HG02943 (cell line): ENCODE measurements around the gene AOPEP.

Experiments used
- ATAC-seq: cut with Tn5 transposase; IDR thresholded peaks from one replicate; pipeline ENCODE4 v1.9.1; 2021; ENCODE audit warnings: mild to moderate bottlenecking, low read depth, moderate library complexity; ENCODE audit not compliant: unreplicated experiment

Gene AOPEP

DNA sequence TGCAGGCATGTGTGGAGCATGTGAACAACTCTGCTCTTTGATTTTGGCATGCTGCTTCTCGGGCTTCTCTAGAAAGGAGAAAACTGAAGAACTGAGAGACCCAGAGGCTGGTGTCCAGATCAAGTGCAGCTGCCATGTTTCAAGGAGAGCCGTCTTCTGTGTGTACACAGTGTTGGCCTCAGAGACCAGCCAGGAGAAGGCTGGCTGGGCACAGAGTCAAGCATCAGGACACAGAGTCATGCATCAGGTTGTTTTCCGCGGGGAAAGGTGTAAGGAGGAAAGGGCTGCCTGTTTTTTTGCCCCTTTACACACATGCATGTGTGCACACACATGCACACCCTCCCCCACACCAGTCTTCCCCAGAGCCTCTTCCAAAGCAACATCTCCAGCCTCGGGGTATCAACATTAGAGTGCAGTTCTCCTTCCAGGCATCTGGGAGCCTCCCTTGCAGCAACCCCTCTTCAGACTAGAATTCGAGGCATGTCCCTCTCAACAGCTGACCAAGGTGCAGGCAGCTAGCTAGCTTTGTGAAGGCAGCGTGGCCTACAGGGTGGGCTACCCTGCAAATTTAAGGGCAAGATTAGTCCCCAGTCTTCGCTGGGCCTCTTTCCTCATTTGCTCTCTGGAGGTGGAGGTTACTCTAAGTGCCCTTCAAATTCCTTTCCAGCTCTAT, 180.9 kb downstream of the AOPEP start:
- ATAC-seq: no peak

DNA sequence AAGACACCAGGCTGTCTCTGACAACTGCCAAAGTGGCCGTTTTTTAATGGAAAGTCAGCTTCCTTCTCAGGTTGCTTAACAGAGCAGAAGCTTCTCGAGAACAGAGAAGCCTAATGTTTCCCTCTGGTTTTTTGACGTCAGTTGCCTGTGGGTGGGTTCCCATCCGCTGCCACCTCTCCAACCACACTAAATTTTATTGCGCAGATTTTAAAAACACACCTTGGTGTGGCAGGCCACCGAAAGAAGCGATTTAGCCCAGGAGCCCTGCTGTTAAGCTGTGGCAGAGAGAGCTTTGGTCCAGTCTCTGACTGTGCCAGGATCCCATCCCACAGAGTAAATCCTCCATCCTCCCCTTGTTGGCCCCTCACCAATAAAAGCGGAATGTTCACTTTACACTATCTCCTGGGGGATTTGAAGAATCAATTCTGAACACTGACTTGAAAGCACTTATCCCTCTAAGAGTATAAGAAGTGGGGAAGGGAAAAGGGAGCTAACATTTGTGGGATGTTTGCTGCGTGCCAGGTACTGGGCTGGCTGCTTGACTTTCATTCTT, 181.6 kb downstream of the AOPEP start:
- ATAC-seq: no peak

DNA sequence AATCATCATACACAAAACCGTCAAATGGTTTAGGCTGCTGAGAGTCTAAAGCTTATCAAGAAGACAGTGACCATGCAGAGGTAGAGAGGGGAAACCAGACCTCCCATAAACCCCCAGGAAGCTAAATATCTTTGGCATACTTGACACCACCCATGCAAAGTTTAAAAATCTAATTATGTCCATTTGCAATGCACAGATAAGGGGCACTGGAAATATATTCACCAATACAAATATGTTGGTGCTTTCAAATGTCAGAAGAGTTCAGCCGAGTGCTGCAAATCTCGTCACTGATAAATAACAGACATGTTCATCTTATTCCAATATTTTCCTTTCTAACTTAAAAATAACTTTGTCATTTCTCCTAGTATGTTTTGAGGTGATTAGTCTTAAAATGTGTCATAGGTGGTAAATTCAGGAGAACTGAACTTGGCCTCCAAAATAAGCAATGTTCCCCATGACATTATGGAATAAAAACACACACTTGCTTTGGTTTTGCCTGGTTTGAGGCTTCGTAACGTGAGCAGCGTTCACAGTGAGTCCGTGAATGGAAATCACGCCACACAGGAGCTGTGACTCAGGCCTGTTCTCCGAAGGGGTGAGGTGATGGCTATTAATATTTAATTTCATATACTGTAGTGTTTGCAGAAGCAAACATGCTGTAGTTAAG, 182.2 kb downstream of the AOPEP start:
- ATAC-seq: no peak

DNA sequence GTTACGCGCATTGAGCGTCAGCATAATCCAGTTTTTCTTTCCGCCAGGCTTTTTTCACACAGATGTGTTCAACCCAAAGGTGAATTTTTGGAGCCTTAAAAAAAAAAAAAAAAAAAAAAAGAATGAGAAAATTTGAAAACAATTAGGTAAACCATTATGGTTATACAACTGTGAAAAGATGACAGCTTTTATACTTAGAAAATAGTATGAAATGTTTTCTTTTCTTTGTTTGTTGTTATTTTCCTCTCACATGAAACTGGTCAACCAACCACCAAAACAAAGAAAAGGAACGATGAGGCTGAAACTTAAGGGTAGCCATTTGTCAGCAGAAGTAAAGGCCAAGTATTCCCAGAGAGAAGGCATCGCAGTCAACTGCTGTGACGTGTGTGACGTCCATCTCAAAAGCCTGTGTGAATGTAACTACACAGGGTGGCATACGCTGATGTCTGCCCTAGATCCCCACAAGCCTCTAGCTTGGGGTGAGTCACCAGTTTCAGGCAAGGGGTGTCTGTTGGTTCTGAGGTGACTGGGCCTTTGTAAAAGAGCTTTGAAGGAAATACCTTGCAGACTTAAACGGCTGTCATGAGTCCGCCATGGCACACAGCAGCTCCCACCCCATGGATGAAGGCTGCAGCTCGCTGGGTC, 182.9 kb downstream of the AOPEP start:
- no peak for ATAC-seq

DNA sequence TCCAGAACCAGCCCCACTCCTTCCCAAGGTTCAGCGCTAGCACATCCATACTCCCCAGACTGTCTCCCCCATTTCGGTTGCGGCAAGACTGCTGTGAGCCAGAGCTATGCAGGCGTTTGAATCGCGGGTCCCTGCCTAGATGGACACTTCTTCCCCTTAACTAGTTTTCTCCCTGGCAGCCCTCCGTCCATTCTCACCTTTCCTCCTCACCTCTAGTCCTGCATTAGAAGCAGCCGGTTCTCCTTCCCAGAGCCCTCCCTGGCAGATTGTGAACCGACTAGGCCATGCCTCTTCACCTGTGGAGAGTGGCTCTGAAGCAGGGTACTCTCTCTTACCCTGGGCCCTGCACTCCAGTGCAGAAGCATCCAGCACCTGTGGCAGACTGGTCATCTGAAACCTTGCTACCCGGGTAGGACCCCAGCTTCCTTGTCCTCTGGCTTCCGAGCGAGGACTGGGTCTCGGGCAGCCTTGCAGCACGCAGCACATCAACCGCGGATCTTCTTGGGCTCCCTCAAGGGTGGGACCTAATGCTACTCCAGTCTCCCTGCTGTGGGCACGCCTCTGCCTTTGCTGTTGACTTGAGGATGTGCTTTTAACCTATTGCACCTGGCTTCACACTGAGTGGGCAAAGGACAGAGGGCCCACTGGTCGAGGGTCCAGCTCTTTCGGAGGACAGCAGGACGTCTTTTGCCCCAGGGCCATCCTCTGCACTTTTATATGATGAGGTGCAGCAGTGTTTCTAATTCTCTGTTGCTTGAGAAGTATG, 183.6 kb downstream of the AOPEP start:
- ATAC-seq: no peak

- no peak for ATAC-seq
Measured at GRCh38 chr9:94911211-94911610, 184.7 kb downstream of the AOPEP start.

DNA sequence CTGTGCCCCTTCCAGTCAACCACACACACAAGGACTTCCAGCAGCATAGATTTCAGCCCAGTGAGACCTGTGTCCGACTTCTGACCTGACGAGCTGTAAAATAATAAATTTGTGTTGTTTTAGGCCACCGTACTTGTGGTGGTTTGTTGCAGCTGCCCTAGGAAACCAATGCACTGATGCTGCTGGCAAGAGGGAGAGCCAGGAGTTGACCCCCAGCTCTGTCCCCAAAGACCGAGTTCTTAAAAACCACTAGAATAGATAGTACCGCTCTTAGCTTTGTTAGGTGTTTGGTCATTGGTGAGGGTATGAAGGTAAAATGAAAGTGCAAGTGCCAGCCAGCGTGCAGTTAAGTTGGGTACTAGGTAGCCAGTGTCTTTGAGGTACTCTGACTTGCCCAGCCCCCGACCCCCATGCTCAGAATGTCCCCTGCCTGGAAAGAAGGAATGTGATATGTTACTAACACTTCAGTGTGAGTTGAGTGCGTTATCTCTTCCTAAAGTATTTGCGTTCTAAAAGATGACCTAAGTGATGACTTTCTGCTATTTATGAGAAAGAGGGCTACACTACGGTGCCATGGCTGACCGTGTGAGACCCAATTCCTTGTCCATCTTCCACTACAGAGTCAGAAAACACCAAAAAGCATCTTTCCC, 185.6 kb downstream of the AOPEP start:
- ATAC-seq: no peak

DNA sequence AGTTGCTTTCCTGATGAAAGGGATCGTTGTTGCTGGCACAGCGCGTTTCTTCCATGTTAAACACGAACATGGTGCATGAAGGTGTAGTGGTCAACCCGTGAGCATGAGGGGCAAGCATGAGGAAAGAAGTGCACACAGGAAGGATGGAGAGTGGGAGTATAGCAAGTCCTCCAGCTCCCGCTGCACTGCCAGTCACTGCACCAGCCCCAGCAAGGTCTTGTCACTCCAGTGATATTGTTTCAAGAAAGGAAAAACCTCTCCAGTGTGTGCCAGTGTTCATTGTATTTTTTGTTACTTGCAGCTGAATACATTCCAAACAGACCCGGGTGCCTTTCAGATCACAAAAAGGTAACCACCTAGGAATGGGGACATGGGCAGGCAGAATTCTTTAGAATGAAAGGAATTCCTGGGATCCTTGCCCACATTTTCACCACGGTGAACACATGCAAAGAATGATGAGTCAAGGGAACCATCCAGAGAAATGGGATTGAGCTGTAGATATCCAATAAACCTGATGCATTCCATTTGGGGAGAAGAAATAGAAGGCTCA, 186.3 kb downstream of the AOPEP start:
- no peak for ATAC-seq

DNA sequence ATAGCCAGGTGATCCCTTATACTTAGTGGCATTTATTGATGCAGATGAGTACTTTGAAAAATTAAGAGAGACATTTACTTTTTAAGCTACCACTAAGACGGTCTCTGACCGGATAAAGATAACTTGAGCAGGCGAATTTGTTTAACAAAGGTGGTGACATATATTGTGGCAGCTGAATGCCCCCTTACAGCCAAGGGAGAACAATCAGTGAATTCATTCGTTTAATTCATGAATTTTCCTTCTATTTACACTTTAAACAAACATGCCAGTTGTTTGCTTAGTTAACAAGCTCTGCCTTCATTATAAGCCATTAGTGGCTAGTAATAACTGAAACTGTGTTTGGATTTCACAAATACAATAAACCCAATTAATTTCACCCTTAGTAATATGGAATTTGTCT, 187.1 kb downstream of the AOPEP start:
- no peak for ATAC-seq

GRCh38 chr9:94915476-94916450, 189.3 kb downstream of the AOPEP start:
- no peak for ATAC-seq

GRCh38 chr9:94916956-94917355, 190.5 kb downstream of the AOPEP start:
- ATAC-seq: no peak

DNA sequence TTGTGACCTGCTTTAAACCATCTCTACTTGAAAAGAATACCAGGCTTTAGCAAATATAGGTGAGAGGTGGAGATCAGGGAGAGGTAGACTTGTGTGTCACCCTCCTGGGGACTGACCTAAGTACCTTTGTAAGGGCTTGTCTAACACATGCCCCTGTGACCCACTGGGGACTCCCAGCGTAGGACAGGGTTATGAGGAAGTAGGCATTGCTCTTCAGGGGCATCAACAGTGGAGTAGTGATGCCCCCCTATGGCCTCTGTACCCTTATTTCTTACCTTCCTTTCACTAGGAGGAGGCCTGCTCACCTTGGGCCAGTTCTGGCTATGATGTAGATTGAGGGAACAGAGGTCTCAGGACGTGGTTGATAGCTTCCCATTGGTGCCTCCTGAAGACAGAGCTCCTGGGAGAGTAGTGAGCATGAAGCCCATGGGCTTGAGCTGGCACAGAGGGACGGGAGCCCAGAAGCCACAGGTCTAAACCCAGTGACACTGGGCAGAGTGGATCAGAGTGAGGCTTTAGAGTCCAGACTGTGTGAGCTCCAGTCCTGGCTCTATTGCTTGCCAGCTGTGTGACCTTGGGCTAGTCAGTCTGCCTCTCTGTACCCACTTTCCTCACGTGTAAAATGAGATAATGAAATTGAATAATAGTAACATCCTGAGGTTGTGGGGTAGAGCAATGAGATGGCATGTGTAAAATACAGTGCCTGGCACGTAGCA, 191.7 kb downstream of the AOPEP start:
- no peak for ATAC-seq

DNA sequence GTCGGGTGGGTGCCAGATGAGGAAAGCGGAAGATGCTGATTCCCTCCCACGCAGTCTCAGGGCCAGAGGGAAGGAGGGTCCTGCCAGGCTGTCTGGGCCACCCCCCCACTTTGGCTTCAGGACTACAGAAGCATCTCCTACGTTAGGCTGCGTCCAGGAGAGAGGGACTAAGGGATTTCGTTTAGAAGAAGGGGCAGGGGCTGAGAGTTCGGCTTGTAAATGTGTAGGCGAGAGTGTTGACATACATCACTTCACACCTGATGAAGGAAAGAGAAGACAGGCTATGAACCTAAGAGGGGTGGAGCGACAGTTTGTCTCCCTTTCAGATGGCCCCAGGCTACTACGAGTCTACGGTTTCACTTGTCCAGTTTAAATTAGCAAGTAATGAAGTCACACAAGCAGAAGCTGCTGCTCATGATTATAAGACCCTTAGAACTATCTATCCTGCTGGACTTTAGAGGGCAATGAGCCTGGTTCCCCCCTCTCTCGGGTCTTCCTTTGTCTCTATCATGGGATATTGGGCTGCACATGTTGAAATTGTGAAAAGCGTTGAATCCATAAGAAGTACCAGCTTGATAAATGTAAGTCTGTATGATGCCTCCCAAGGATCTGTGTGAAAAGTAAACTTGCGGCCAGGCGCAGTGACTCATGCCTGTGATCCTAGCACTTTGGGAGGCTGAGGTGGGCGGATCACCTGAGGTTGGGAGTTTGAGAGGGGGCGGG, 193.0 kb downstream of the AOPEP start:
- no peak for ATAC-seq

- no peak for ATAC-seq
Measured at GRCh38 chr9:94920420-94921091, 194.1 kb downstream of the AOPEP start.

GRCh38 chr9:94921092-94921471, 194.6 kb downstream of the AOPEP start:
- ATAC-seq: no peak

- ATAC-seq: no peak
Measured at GRCh38 chr9:94921656-94922055, 195.2 kb downstream of the AOPEP start.

DNA sequence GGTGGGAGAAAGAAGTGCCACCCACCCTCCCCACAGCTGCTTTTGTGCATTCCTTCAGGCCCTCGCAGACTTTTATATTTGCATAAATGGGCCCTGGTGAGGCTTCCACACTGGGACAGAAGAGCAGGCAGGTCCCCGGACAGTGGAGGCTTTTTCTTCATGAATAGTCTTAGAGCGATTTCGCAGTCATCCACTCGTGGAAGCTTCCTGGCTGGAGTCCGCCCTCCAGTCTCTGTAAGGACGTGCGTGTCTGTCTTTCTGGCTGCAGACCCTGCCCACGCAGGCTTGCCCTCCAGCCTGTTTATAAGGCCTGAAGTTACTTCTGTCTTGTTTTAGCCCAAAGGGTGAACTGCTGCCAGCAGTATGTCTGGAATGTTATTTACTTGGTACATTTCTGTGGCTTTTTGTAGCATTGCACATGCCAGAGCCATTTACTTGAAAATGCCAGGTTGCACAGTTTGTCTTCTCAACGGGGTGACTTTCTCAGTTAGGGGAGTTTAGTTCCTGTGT, 195.7 kb downstream of the AOPEP start:
- no peak for ATAC-seq
